GM18519 (cell line): ENCODE data around the gene MB.

Source experiments
- ATAC-seq: cut with Tn5 transposase; IDR thresholded peaks from one replicate; pipeline ENCODE4 v1.9.1; 2021; ENCODE audit warnings: mild to moderate bottlenecking, moderate library complexity; ENCODE audit not compliant: unreplicated experiment, low FRiP score

Gene MB

DNA sequence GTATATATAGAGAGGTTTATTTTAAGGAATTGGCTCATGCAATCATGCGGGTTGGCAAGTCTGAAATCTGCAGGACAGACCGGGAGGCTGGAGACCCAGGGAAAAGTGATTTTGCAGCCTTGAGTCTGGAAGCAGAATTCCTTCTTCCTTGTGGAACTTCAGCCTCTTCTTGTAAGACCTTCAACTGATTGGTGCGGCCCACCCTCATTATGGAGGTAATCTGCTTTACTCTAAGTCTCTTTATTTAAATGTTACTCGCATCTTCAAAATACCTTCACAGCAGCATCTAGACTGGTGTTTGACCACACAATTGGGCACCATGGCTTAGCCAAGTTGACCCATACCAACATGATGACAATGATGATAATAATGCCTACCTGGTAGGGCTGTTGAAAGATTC is 17.8 kb downstream of the MB start:
- ATAC-seq: no peak

GRCh38 chr22:35598396-35598710 is 18.8 kb downstream of the MB start:
- ATAC-seq: no peak

DNA sequence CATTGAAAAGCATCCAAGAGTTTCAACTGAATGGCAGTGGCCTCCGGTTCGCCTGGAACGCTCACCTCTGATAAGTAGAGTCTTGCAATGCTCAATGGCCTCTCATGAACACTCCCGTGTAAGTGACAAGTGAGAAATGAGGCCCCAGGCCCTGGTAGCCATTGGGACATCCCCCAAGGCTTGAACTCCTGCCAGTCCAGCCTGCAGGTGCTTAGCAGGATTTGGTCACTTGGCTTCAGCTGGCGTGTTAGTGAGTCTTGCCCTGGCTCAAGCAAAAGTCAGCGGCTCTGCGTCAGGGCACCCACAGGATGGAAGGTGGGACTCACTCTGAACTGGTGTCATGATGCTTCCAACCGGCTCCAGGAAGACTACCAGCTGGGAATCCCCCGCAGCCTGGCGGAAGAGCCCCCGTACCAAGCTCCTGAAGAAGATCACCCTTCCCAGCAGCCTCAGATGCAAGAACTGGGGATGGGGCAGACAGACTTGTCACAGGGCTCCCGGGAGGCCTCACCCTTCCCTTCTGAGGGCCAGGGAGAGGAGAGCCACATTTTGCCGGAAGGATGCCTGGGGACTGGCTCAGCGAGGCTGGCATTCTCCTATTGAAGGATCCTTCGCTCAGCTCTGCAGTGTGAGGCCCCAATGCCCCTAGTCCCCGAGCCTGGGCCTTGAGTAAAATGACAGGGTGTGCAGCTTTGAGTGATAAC is 19.3 kb downstream of the MB start:
- no peak for ATAC-seq

- ATAC-seq: no peak
These were observed 20.3 kb downstream of the MB start for GRCh38 chr22:35596821-35597220.

GRCh38 chr22:35594686-35595085 is 22.4 kb downstream of the MB start:
- no peak for ATAC-seq

GRCh38 chr22:35593891-35594470 is 23.1 kb downstream of the MB start:
- ATAC-seq: no peak

DNA sequence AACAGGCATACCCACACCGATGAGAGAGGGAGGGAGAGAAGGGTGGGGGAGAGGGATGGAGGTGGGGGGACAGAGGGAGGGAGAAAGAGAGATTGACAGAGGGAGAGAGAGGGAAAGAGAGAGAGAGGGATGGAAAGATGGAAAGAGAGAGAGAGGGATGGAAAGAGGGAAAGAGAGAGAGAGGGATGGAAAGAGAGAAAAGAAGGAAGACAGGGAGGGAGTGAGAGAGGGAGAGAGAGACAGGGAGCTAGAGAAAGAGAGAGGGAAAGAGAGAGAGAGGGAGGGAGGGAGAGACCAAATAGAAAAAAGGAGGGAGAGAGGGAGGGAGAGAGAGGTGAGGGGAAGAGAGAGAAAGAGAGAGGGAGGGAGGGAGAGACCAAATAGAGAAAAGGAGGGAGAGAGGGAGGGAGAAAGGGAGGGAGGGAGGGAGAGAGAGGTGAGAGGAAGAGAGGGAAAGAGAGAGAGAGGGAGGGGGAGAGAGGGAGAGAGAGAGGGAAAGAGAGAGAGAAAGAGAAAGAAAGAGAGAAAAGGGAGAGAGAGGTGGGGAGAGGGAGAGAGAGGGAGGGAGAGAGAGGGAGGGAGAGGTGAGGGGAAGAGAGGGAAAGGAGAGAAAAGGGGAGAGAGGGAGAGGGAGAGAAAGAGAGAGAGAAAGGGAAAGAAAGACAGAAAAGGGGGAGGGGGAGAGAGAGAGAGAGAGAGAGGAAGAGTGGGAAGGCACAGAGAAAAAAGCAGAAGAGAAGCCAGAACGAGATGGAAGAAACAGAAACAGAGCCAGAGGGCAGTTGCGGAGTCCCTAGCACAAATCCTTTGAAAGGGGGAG is 23.8 kb downstream of the MB start:
- ATAC-seq: no peak

GRCh38 chr22:35592418-35592967 is 24.6 kb downstream of the MB start:
- ATAC-seq: no peak

DNA sequence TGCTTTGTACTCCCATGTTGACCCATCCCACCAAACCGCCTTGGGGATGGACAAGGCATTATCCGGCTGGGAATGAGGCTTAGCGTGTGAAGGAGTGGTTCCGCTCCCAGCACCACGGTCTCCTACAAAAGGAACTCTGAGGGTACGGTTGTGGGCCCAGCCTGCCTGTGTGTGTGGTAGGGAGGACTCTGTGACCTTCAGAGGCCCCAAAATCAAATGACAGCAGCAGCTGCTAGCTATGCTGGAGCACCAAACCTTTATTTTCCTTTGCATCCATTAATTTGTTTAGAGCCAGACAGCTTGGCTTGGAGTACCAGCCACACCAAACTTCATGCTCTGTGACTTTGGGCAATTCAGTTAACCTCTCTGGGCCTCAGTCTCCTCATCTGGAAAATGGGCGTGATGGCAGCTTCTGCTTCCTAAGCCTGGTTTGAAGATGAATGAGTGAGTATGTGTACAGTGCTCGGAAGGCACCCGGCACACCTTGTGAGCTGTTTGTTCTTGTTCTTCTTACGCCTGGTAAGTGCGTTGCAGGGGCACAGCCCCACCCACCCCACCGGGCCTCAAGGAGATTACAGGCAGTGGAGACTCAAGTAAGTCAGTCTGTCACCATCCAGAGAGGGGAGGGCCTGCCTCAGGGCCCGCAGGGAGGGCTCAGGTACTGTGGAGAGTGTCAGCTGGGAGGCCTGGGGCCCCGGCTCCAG is 25.3 kb downstream of the MB start:
- no peak for ATAC-seq

GRCh38 chr22:35590634-35591295 is 26.4 kb downstream of the MB start:
- ATAC-seq: no peak

- no peak for ATAC-seq
These were observed 27.4 kb downstream of the MB start for GRCh38 chr22:35589756-35590093.

DNA sequence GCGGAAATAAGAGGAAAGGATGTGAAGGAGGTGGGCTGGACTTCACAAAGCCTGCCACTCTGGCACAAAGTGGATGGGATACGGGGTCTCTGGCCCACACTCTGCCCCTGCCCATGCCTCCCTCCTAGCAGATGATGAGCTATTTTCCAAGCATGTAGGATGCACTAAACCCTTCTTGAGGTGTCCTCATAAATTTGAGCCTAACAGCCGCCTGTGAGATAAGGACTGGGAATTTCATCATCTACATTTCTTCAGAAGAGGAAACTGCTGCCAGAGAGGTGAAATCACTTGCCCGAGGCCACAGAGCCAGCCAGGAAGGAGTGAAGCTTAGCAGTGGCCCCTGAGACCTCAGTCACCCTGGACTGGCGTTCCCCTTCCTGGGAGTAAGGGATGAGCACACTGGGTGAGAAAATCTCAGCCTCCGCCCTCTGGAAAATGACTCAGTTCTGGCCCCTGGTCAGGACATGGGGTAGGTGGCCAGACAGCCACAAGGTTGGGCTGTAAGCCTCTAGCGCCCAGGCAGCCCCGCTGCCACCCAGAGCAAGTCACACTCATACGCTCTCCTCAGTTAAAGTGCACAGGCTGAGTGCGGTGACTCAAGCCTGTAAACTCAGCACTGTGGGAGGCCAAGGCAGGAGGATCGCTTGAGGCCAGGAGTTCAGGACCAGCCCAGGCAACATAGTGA is 27.9 kb downstream of the MB start:
- no peak for ATAC-seq

- no peak for ATAC-seq
These were observed 29.2 kb downstream of the MB start for GRCh38 chr22:35587896-35588295.

- ATAC-seq: no peak
These were observed 29.7 kb downstream of the MB start for GRCh38 chr22:35587447-35587870.

- ATAC-seq: no peak
These were observed 30.4 kb downstream of the MB start for GRCh38 chr22:35586771-35587170.

GRCh38 chr22:35582861-35583670 is 34.1 kb downstream of the MB start:
- no peak for ATAC-seq

- ATAC-seq: no peak
These were observed 34.8 kb downstream of the MB start for GRCh38 chr22:35582218-35582860.

DNA sequence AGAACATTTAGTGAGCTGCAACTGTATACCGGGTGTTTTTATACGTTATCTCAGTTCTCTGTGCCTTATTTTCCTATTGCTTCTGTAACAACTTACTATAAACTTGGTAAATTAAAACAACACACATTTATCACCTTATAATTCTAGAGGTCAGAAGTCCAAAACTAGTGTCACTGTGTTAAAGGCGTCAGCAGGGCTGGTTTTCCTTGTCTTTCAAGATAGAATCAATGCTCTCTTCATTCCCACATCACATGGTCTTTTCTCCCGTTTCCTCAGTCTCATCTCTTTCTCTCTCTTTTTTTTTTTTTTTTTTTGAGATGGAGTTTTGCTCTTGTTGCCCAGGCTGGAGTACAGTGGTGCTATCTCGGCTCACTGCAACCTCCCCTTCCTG is 36.1 kb downstream of the MB start:
- ATAC-seq: no peak
